SJSA1 (cell line): ENCODE measurements around the gene FAM9C. TPM values are rescaled to one million over a fixed set of nuclear protein-coding genes. Genes with fewer than 3 reads are reported as not detected.

Experiments used
- DNase-seq, 2 experiments: peaks; one replicate each; pipeline ENCODE4 v3.0.0-alpha.2; 2015 to 2020; ENCODE audit warnings: low spot score in 2 of 2, low read depth in 1 of 2
- H3K27ac ChIP-seq: fragments of 250-450 bp; sonication (Bioruptor Pico); 2 replicates; pipeline ENCODE4 v1.5.1; 2020; ENCODE audit warnings: mild to moderate bottlenecking, moderate library complexity
- H3K27me3 ChIP-seq: fragments of 250-450 bp; sonication (Bioruptor Pico); replicated peaks from 2 replicates; pipeline ENCODE4 v1.5.1; 2020; ENCODE audit warnings: mild to moderate bottlenecking, moderate library complexity
- H3K36me3 ChIP-seq: fragments of 250-450 bp; sonication (Bioruptor Pico); 2 replicates; pipeline ENCODE4 v1.5.1; 2020; ENCODE audit warnings: mild to moderate bottlenecking
- H3K4me1 ChIP-seq: fragments of 250-450 bp; sonication (Bioruptor Pico); replicated peaks from 2 replicates; pipeline ENCODE4 v1.6.1; 2021; ENCODE audit warnings: mild to moderate bottlenecking
- H3K4me3 ChIP-seq: fragments of 250-450 bp; sonication (Bioruptor Pico); 2 replicates; pipeline ENCODE4 v1.5.1; 2020; ENCODE audit warnings: mild to moderate bottlenecking
- H3K9me3 ChIP-seq: fragments of 250-450 bp; sonication (Bioruptor Pico); replicated peaks from 2 replicates; pipeline ENCODE4 v1.5.1; 2020; ENCODE audit warnings: mild to moderate bottlenecking
- total RNA-seq: library from RNA; depleted of rRNA; stranded (reverse); fragments of >200 nt; shearing (Covaris generic); gene quantifications from 2 replicates; pipeline ENCODE4 v1.2.3, GENCODE V29; 2014

The FAM9C gene
- total RNA-seq, 1 experiment from 2014 or later: not detected

DNA sequence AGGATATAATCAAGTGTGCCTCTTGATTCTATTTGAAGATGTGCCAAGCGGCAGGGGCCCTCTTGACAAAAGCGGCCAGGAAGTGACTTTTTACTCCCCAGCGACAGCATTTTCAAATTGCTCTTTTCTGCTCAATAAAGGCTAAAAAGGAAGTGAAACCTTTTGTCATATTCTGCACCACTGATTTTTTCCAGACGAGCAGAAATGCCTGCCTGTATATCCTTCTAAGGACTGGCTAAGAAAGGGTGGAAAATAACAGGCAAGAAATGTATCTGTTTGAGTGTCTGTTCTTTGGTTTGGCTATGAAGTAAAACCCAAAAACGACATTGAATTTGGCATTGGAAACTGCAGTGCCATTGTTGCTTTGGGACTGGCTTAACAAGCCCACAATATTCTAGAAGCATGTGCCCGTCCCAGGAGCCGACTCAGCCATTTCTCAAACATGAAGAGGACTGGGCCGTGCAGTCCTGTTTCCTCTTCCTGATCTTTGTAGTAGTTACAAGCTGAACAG is 44.1 kb downstream of the FAM9C start:
- no peaks in the 10 kb centered on the region for H3K9me3 ChIP-seq
- H3K4me3 ChIP-seq: no peak overlapping the region
- H3K27ac ChIP-seq: peak overlapping the region; percentile 42
- no peaks in the 10 kb centered on the region for H3K27me3 ChIP-seq
- peaks cover 40% of the 10 kb centered on the region for H3K4me1 ChIP-seq
- no peak for DNase-seq
- no peaks in the 10 kb centered on the region for H3K36me3 ChIP-seq

DNA sequence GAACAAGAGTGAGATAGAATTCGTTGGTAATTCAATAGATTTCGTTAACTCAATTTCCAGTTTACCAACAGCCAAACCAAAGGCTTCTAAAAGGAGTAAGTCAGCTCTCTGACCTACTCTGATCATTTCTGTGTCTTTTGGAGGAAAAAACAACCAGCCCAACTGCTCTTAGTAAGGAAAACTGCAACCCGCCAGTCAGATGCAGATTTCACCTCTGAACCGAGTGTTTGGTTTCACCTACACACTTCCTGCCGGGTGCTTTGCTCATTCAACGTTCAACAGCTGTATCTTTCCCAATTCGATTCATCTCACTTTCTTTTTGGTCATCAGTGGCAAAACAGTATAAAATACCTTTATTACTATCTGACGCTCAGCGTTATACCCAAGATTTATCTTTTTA is 45.0 kb downstream of the FAM9C start:
- no peak overlapping the region for H3K27ac ChIP-seq
- DNase-seq: no peak
- peaks cover 41% of the 10 kb centered on the region for H3K4me1 ChIP-seq
- no peaks in the 10 kb centered on the region for H3K27me3 ChIP-seq
- H3K4me3 ChIP-seq: no peak overlapping the region
- H3K9me3 ChIP-seq: no peaks in the 10 kb centered on the region
- H3K36me3 ChIP-seq: no peaks in the 10 kb centered on the region

DNA sequence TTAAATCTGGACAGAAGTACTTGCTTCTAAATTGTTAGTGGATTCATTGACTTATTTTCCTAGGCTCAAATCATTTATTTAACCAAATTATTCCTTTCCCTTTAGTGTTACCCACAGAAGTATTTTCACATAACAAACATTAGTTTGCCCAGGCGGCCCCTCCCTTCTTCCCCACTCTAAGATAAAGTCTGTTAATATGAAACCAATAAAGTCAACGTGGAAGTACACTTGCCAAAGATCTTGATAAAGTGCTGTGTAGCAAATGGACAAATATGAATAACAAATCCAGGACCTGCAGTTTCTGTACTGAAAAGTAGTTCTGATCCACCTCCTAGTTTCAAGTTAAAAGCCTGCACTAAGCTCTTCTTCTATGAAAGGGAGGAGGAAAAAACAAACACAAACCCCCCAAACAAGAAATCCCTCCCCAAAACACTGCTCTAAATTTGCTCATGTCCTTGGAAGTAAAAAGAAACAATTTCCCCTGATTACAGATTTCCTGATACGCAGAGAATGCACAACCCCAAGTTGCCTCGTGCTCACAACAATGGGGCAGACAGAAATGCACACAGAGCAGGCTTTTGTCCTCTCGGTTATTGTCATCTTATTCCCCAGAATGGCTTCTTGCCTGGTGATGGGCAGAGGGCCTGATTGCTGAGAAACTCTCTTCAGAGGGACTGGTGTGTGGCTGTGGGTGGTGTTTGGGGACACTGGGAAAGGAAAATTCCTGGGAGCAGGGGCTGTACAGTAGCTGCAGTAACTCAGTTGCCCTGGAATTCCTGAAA is 46.3 kb downstream of the FAM9C start:
- Histone ChIP-seq H3K4me3 (no peak overlapping the region), H3K27me3 (no peaks in the 10 kb centered on the region), H3K27ac (no peak overlapping the region), H3K4me1 (peaks cover 53% of the 10 kb centered on the region), H3K36me3 (no peaks in the 10 kb centered on the region), H3K9me3 (no peaks in the 10 kb centered on the region)
- DNase-seq: no peak

DNA sequence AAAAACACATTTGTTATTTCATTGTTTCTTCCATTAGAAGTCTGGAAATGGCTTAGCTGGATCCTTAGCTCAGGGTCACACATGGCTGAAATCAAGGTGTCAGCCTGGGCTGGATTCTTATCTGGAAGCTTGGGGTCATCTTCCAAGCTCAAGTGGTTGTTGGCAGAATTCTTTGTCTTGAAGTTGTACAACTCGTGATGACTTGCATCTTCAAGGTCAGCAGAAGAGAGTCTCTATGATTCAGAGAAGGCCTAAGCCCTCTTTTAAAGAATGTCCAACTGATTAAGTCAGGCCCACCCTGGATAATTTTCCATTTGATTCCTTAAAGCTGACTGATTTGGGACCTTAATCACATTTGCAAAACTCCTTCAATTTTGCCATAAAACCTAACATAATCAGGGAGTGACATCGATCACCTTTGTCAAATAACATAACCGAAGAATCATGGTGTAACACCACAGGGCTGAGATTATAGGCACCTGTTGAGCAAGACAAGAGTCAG is 47.4 kb downstream of the FAM9C start:
- Histone ChIP-seq H3K27ac (no peak overlapping the region), H3K9me3 (no peaks in the 10 kb centered on the region), H3K36me3 (no peaks in the 10 kb centered on the region), H3K27me3 (no peaks in the 10 kb centered on the region), H3K4me1 (peaks cover 55% of the 10 kb centered on the region), H3K4me3 (no peak overlapping the region)
- DNase-seq: no peak

GRCh38 chrX:12994321-12994720 is 50.1 kb downstream of the FAM9C start:
- Histone ChIP-seq H3K36me3 (no peaks in the 10 kb centered on the region), H3K4me1 (peaks cover 40% of the 10 kb centered on the region), H3K9me3 (no peaks in the 10 kb centered on the region), H3K27me3 (no peaks in the 10 kb centered on the region), H3K27ac (no peak overlapping the region), H3K4me3 (no peak overlapping the region)
- no peak for DNase-seq

DNA sequence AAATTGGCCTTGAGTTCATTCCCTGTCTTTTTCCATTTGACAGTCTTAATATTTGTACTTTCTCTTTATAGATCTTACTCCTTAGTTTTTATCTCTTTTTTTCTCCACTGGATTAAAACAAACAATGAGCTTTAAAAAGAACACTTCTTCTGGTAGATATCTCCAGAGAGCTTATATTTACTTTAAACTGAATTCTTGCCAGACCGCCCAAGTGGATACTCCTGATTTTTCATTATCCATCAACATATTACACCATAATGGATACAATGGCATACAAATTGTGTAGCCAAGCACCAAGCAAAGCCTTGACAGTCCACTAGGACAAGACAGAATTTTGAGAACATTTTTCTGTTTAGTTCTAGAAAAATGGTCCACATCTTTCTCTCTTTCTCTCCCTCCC is 50.6 kb downstream of the FAM9C start:
- Histone ChIP-seq H3K27me3 (no peaks in the 10 kb centered on the region), H3K9me3 (no peaks in the 10 kb centered on the region), H3K4me1 (peaks cover 45% of the 10 kb centered on the region), H3K27ac (no peak overlapping the region), H3K4me3 (no peak overlapping the region), H3K36me3 (no peaks in the 10 kb centered on the region)
- peak in 1 of 2 experiments; percentile 56 for DNase-seq

GRCh38 chrX:12992544-12993118 is 51.8 kb downstream of the FAM9C start:
- Histone ChIP-seq H3K27ac (no peak overlapping the region), H3K4me3 (no peak overlapping the region), H3K9me3 (no peaks in the 10 kb centered on the region), H3K36me3 (no peaks in the 10 kb centered on the region), H3K4me1 (peaks cover 40% of the 10 kb centered on the region), H3K27me3 (no peaks in the 10 kb centered on the region)
- DNase-seq: no peak

GRCh38 chrX:12991575-12991974 is 52.8 kb downstream of the FAM9C start:
- H3K4me1 ChIP-seq: peaks cover 40% of the 10 kb centered on the region
- no peak for DNase-seq
- no peaks in the 10 kb centered on the region for H3K27me3 ChIP-seq
- H3K9me3 ChIP-seq: no peaks in the 10 kb centered on the region
- H3K36me3 ChIP-seq: no peaks in the 10 kb centered on the region
- H3K27ac ChIP-seq: no peak overlapping the region
- no peak overlapping the region for H3K4me3 ChIP-seq

DNA sequence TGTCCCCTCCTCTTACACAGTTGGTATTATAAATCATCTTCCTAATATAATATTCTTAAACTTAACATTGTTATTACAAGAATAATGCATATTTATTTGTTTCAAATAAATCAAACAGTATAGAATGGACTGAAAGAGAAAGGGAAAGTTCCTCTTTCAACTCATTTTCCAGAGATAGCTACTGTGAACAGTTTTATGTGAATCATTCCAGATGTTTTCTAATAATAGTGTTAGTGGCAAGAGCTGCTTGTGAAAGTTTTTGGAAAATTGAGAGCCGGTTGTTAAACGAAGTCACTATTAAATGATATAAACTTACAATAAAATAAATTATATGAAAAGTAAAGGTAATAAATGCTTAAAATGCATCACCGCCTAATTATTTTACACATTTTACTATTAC is 55.0 kb downstream of the FAM9C start:
- Histone ChIP-seq H3K9me3 (no peaks in the 10 kb centered on the region), H3K36me3 (no peaks in the 10 kb centered on the region), H3K27me3 (no peaks in the 10 kb centered on the region), H3K4me3 (no peak overlapping the region), H3K27ac (no peak overlapping the region), H3K4me1 (peaks cover 43% of the 10 kb centered on the region)
- DNase-seq: no peak

DNA sequence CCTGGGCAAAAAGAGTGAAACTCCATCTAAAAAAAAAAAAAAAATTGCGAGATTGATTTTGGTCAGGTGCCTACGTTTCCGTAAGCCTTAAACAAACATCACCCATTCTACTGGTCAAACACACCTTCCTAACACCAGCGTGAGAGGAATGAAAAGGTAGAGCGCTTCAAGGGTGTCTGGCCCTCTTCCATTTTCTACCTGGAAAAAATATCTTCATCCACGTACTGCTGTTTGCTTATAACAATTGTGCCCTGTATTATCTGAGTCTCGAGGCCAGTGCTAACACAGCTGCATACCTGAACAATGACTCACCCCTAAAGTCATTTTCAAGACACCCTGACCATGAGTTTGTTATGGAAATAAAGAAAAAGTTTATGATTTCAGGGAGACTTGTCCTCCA is 55.6 kb downstream of the FAM9C start:
- no peaks in the 10 kb centered on the region for H3K27me3 ChIP-seq
- peak in 1 of 2 experiments; percentile 29 for DNase-seq
- H3K4me3 ChIP-seq: no peak overlapping the region
- H3K9me3 ChIP-seq: no peaks in the 10 kb centered on the region
- peak overlapping the region; percentile 13; the same call in 1 of the 2 replicates for H3K27ac ChIP-seq
- no peaks in the 10 kb centered on the region for H3K36me3 ChIP-seq
- H3K4me1 ChIP-seq: peaks cover 41% of the 10 kb centered on the region

GRCh38 chrX:12987900-12988594 is 56.4 kb downstream of the FAM9C start:
- Histone ChIP-seq H3K27ac (no peak overlapping the region), H3K4me1 (peaks cover 34% of the 10 kb centered on the region), H3K9me3 (no peaks in the 10 kb centered on the region), H3K4me3 (no peak overlapping the region), H3K36me3 (no peaks in the 10 kb centered on the region), H3K27me3 (no peaks in the 10 kb centered on the region)
- no peak for DNase-seq

DNA sequence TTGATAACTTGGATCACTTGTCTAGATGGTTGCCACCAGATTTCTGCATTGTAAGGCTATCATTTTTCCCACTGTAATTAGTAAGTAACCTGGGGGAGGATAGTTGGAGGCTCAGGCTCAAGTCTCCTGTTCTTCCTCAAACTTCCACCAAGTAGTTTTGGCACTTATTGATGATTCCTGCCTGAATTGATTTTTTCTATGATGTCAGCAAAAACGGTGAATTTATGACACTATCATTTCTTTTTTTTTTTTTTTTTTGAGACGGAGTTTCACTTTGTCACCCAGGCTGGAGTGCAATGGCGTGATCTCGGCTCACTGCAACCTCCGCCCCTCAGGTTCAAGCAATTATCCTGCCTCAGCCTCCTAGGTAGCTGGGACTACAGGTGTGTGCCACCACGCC is 57.1 kb downstream of the FAM9C start:
- H3K4me1 ChIP-seq: peaks cover 29% of the 10 kb centered on the region
- DNase-seq: no peak
- no peaks in the 10 kb centered on the region for H3K36me3 ChIP-seq
- no peak overlapping the region for H3K4me3 ChIP-seq
- H3K9me3 ChIP-seq: no peaks in the 10 kb centered on the region
- no peak overlapping the region for H3K27ac ChIP-seq
- H3K27me3 ChIP-seq: no peaks in the 10 kb centered on the region

- H3K36me3 ChIP-seq: no peaks in the 10 kb centered on the region
- peaks cover 29% of the 10 kb centered on the region for H3K4me1 ChIP-seq
- no peak overlapping the region for H3K27ac ChIP-seq
- H3K27me3 ChIP-seq: no peaks in the 10 kb centered on the region
- no peak for DNase-seq
- H3K4me3 ChIP-seq: no peak overlapping the region
- no peaks in the 10 kb centered on the region for H3K9me3 ChIP-seq
Measured at GRCh38 chrX:12986886-12987285, 57.5 kb downstream of the FAM9C start.
